DMS53 (cell line): ENCODE data around the gene KCNMB4.

ENCODE experiments used
- DNase-seq: peaks from one replicate; lab custom pipeline; 2025; lab: John Stamatoyannopoulos, UW

The KCNMB4 gene

DNA sequence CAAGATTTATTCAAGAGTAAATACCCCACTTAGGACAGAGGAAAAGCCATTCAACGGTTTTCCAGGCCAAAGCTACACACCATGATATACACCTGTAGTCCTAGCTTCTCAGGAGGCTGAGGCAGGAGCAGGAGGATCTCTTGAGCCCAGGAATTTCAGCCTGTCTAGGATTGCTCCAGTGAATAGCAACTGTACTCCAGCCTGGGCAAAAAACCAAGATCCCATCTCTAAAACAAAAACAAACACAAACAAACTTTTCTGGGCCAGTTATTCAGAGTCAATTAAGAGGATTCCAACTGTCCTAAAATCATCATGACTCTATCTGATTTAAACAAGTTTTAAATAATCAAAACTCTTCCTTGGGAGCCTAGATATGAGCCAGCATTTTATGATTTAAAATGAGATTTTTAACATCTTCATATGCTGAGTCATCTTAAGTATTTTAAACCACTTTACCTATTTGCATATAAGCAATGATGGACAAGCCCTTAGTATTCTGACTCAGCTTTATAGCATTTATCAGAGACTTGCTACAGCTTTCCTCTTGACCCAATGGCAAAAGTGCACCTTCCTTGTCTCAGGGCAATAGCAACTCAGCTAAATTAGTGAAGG, 77.1 kb downstream of the KCNMB4 start:
- DNase-seq: no peak

DNA sequence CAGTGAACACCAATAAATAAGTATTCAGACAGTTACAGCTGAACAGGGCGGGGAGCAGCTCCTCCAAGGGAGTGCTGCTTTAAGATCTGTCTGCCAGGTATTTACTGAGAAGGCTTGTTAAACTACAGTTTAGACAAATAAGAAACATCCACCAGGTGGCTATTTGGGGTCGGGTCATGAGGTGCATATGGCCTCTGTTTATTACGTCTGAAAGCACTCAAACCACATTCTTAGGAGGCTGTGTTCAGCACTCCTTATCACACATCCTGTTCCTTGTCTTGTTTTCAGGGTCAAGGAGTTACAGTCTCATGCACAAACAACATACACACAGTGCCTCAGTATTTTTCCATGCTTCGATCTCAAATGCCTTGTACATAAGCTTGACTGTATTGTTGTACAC, 78.8 kb downstream of the KCNMB4 start:
- no peak for DNase-seq

DNA sequence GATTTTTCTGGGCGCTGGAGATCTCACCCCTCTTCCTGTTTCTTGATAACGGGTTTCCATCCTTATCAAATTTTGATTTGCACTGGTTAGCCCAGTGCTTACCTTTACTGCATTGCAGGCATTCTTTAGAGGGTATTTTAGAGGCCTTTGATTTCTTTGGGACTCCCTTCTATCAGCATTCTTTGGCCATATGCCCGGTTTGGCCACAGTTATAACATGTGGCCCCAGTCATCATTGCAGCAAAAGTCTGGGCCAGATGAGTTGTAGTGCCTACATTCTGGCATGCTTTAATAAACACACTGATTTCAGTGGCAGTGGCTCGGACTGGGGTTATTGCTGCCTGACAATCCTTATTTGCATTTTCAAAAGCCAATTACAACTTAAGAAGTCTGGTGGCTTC, 82.3 kb downstream of the KCNMB4 start:
- DNase-seq: no peak

DNA sequence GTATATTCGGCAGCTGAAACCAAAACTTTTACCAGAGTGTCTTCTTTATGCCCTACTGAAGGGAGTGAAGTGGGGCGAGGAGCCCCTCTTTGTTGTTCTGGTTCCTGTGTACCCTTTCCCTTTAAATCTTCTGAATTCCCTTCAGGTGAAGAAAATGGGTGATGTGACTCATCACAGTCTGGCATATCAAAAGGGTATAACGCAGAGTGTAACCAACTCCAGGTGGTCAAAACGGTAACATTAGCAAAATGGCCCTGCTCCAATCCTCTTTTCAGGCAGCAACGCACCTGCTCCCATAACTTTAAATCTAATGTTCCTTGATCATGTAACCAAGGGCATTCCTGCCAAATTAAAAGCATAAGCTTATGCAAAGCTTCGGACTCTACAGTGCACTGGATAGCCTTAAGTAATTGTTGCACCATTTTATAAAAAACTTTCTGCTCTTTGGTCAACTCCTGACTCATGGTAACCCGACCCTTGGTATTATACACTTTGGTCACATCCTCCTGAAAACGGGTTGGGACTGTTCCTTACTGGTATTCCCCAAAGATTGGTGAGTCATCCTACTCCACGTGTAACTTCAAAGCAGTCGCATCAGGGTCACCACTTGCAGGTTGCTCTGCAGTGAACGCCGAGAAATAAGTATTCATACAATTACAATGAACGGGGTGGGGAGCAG, 83.1 kb downstream of the KCNMB4 start:
- peak; percentile 81 for DNase-seq

DNA sequence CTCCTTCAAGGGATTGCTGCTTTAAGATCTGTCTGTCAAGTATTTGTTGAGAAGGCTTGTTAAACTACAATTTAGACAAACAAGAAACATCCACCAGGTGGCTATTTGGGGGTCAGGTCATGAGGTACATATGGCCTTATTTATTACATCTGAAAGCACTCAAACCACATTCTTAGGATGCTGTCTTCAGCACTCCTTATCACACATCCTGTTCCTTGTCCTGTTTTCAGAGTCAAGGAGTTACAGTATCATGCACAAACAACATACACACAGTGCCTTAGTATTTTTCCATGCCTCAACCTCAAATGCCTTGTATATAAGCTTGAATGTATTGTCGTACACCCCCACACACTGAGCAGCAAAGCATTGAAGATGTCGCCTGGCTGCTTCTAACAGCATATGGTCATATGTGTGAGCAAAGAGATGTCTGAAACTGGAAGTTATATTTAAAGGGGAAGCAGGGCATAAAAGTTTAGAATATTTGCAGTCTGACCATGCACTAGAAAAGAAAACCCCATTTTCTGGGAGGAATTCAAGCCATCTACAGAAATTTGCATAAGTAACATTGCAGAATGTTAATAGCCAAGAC, 83.8 kb downstream of the KCNMB4 start:
- DNase-seq: no peak

DNA sequence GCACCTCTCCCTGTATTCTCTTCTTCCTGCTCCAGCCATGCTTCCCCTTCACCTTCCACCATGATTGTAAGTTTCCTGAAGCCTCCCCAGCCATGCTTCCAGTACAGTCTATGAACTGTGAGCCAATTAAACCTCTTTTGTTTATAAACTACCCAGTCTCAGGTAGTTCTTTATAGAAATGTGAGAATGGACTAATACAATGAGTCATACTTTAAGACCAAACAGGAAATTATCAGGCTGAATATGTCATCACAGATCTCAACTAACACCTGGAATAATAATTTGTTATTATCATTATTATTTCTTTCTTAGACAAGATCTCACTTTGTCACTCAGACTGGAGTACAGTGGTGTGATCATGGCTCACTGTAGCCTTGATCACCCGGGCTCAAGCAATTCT, 85.4 kb downstream of the KCNMB4 start:
- DNase-seq: peak; percentile 14

DNA sequence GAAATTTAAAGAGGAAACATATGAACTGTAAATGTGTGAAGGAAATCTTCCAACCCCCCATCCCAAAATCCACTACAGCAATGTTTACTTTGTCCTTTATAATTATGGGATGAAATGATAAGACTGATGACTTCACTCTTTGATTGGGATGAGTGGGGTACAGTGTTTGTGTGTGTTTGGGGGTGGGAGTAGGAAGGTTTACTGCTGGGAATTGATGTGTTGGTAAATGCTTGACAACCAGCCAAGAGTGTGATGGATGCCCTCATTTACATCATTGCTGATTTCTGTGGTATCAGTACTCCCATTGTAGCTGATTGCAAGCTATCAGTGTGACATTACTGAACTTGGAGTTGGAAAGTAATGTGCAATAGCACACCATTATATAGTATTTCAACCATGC, 90.9 kb downstream of the KCNMB4 start:
- DNase-seq: no peak

DNA sequence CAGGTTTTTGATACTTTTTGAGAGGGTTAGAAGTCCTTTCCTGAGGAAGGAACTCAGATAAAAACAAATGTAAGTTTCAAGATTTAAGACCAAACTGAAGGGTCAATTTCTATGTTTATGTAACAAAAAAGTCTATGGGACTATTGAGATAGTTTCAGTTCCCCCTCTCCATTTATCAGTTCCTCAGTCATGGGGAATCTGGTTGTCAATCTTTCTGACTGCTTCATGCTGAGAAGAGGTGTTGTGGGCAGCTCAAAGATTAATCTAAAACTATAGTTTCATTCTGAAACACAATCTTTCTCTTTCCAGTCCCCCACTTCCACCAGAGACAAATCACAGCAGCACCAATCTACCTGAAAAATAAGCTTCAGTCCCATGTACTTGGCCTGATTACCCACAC, 93.7 kb downstream of the KCNMB4 start:
- DNase-seq: no peak

DNA sequence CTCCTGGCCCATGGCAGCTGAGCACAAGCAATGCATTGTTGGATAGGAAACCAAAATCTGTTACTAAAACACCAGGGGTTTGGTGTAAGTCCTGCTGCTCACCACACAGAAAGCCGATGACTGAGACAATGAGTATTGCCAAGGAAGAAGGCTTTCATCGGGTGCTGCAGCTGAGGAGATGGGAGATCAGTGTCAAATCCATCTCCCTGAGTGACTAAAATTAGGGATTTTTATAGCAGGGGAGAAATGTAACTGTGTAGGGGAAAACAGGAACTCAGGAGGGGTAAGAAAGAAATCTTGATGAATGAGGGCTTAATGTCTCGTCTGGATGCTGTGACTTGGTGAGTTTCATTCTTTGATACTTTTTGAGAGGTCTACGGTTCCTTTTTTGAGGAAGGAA, 97.9 kb downstream of the KCNMB4 start:
- DNase-seq: no peak

DNA sequence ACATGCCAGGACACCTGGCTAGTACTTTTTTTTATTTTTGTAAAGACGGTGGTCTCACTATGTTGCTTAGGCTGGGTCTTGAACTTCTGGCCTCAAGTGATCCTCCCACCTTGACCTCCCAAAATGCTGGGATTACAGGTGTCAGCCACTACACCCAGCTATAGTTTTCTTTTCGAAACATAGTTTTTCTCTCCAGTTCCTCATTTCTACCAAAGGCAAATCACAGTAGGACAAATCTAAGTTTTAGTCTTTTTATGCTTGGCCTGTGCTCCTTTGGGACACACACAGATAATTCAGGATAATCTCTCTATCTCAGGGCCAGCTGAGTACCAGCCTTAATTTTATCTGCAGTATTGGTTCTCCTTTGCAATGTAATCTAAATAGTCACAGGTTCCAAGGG, 100.7 kb downstream of the KCNMB4 start:
- DNase-seq: no peak

DNA sequence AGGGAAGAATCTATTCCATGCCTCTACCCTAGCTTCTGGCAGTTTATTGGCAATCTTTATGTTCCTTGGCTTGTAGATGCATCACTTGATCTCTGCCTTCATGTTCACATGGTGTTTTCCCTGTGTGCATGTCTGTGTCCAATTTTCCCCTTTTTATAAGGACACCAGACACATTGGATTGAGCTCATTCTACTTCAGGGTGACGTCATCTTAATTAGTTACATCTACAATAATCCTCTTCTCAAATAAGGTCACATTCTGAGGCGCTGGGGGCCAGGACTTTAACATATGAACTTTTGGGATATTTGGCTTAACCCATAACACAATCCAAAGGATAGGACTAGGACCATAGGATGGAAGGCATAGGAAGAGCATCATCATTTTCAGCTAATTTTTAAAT, 101.4 kb downstream of the KCNMB4 start:
- DNase-seq: no peak

DNA sequence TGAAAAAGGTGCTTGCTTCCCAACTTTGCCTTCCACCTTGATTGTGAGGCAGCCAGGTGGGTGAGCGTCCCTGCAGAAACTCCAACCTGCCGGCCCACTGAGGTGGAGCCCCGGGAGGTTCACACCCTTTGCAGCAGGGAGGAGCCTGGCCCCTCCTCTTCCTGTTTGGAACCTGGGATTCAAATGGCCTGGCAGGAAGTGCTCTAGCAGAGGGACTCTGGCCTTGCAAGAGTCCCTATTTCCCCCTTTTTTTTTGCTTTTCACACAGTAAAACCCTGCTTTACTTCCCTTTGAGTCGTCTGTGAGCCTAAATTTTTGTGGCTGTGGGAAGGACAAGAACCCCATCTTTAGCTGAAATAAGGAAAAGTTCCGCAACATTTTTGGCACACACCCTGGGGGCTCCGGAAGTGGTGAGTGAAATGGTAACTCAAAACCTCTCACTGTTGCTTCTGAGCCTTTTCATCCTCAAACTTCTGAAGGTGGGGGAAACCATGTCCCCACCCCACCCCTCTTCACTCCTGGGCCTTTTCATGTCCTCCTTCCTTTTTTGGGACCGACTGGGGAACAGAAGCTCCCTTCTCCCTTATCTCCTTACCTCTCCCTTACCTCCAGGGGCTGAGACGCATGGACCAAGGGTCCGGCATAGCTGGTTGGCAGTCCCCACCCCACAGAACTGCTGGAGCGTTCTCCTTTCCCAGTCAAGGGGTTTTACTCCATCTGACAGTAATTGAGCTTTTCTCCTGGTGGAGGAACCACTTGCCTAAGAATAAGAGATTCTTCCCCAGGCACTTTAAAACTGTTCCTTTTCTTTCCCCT, 102.0 kb downstream of the KCNMB4 start:
- DNase-seq: peak; percentile 10

DNA sequence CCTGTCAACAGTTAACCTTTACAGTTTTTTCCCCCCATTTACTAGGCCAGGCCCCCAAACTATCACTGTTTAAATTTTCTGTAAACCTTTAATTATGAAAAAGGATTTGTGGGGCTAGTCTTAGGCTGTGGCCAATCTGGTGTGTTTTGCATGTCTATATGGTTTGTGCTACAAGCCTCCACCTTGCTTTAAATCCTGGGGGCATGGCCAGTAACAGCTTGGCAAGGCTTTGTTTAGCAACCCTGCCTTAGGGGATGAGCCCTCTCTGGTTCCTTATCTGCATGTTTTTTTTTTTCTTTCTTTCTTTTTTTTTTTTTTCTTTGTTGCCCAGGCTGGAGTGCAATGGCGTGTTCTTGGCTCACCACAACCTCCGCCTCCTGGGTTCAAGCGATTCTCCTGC, 102.7 kb downstream of the KCNMB4 start:
- DNase-seq: no peak

DNA sequence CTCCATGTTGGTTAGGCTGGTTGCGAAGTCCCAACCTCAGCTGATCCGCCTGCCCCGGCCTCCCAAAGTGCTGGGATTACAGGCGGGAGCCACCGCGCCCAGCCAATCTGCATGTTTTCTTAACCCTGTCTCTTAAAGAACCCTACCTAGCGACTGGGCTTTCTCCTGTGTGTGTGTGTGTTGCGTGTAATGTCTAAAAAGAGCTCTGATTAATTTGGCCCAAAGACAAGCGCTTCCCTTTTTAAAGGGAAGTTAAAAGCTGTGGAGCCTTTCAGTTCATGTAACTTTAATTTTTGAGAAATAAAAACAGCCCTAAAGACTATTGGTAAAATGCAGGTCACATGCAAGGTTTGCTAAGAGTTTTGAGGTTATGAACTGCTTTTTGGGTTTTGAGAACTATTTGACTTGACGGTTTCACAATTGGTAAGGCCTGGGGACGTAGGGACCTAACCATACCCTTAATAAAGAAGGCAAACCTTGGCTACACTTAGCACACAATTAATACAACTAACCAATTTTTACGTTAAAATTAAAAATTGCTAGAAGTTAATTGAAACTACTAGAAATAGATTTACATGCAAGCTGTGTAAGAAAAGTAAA, 103.2 kb downstream of the KCNMB4 start:
- no peak for DNase-seq

DNA sequence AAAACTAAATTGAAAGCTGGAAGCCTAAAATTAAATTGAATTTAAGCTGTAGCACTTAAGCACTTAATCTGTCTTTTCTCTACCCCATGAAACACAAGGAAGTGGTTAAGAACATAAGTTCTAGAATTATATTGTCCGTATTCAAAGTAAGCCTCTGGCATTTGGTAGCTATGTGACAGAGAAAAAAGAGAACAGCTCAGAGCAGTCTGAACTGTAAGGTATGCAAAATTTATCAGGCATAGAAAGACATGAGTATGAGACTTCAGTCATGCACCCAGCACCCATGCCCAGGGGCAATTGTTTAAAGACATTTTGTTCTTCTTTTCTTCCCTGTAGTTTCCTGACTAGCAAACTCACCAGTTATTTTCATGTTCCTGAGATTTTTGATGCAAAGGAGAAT, 116.7 kb downstream of the KCNMB4 start:
- DNase-seq: no peak
